Measurements from ENCODE around the gene CDKAL1.

CDKAL1 gene

DNA sequence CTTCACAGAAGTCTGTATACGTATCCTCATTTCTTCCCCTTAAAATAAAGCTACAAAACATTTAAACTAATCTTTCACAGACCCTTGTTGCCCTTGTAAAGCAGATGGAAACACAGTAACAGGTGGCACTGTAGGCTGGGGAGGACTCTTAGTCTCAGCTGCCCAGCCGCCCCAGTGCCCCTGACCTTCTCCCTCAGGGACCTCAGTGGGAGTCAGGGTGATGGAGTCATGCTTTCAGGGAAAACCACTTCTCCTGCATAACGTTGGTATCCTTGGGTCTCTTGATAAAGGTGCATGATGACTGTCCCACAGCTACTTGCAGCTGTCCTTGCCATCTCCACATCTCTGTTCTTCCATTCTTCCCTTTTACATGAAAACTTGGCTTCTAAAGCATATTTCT lies 198.6 kb downstream of the CDKAL1 start:
- H3K36me3 ChIP-seq (replicated peaks in 1 of 2; ENCODE audit: control insufficient read depth in 2 of 2, insufficient read depth in 2 of 2, low read length in 2 of 2): no peaks in the 10 kb centered on the region
- H3K4me1 ChIP-seq (ENCODE audit: control insufficient read depth in 2 of 2, insufficient read depth in 1 of 2, low read depth in 1 of 2, low read length in 2 of 2): peaks cover 0 to 1% of the 10 kb centered on the region in 2 donors
- DNase-seq (ENCODE audit: low spot score): no peak
- 100% methylated on average over 1 of the region's 3 CpGs; no CpG with 5 or more reads in 1 of the 2 donors for WGBS, 2 donors (ENCODE audit: extremely low coverage in 2 of 2, insufficient read length in 2 of 2, insufficient replicate concordance in 1 of 2)
- no peak overlapping the region for H2BK12ac ChIP-seq (ENCODE audit: low read length)
- H3K14ac ChIP-seq (ENCODE audit: low read length): no peak overlapping the region
- no peak overlapping the region for H3K4me3 ChIP-seq (ENCODE audit: low read length in 2 of 2)
- no peak overlapping the region for H2AFZ ChIP-seq (ENCODE audit: low read length)
- no peak overlapping the region for H2BK120ac ChIP-seq (ENCODE audit: low read depth, low read length)
- H4K8ac ChIP-seq (ENCODE audit: low read depth, low read length): no peak overlapping the region
- H3K9ac ChIP-seq (ENCODE audit: low read depth, low read length, poor library complexity): no peak overlapping the region
- no peaks in the 10 kb centered on the region for H3K79me1 ChIP-seq (ENCODE audit: low read depth, low read length)
- no peak overlapping the region for H3K27ac ChIP-seq (replicated peaks; ENCODE audit: low read length)
- H3K9me3 ChIP-seq (replicated peaks in 1 of 2; ENCODE audit: control insufficient read depth in 2 of 2, insufficient read depth in 1 of 2, low read depth in 1 of 2, low read length in 2 of 2): no peaks in the 10 kb centered on the region
- no peak overlapping the region for H2BK5ac ChIP-seq (ENCODE audit: low read length)
- H3K4ac ChIP-seq (ENCODE audit: low read length): no peak overlapping the region
- H2AK5ac ChIP-seq (ENCODE audit: low read depth, low read length): no peak overlapping the region
- H4K91ac ChIP-seq (ENCODE audit: low read depth, low read length, poor library complexity): no peak overlapping the region
- no peak overlapping the region for H3K4me2 ChIP-seq (ENCODE audit: insufficient read depth, low read length, poor library complexity, severe bottlenecking)
- H3K23ac ChIP-seq (ENCODE audit: low read depth, low read length, poor library complexity): no peak overlapping the region
- no peaks in the 10 kb centered on the region for H3K27me3 ChIP-seq (ENCODE audit: control insufficient read depth in 3 of 3, insufficient read depth in 3 of 3, low read depth in 1 of 3, low read length in 3 of 3)
- H2BK15ac ChIP-seq (ENCODE audit: low read length): no peak overlapping the region
- no peak overlapping the region for H3K18ac ChIP-seq (ENCODE audit: low read length)

DNA sequence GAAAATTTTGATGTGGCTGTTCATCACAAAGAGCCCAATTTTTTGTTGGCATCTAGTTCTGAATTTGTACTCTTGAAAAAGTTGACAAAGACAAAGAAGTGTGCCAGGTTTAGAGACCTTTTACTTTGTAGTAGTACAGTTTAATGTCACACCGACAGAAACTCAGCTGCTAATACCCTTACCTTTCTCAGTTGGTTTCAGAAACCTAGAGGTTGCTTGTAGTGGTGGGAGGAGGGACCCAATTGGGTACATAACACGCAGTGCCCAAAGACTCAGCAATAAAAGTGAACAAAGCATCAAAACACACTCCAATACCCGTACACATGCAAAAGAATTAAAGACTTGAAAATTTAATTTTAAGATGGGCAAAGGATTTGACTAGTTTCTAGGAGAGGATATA lies 203.7 kb downstream of the CDKAL1 start:
- H2BK5ac ChIP-seq (ENCODE audit: low read length): no peak overlapping the region
- H3K14ac ChIP-seq (ENCODE audit: low read length): no peak overlapping the region
- H3K4me1 ChIP-seq (ENCODE audit: control insufficient read depth in 2 of 2, insufficient read depth in 1 of 2, low read depth in 1 of 2, low read length in 2 of 2): peaks cover 0 to 1% of the 10 kb centered on the region in 2 donors
- no peak overlapping the region for H3K4ac ChIP-seq (ENCODE audit: low read length)
- no peak for DNase-seq (ENCODE audit: low spot score)
- no peak overlapping the region for H3K18ac ChIP-seq (ENCODE audit: low read length)
- no peaks in the 10 kb centered on the region for H3K36me3 ChIP-seq (replicated peaks in 1 of 2; ENCODE audit: control insufficient read depth in 2 of 2, insufficient read depth in 2 of 2, low read length in 2 of 2)
- no peaks in the 10 kb centered on the region for H3K27me3 ChIP-seq (ENCODE audit: control insufficient read depth in 3 of 3, insufficient read depth in 3 of 3, low read depth in 1 of 3, low read length in 3 of 3)
- no CpG with 5 or more reads among the region's 3 CpGs for WGBS, 2 donors (ENCODE audit: extremely low coverage in 2 of 2, insufficient read length in 2 of 2, insufficient replicate concordance in 1 of 2)
- no peak overlapping the region for H3K23ac ChIP-seq (ENCODE audit: low read depth, low read length, poor library complexity)
- no peak overlapping the region for H2BK12ac ChIP-seq (ENCODE audit: low read length)
- no peak overlapping the region for H2BK15ac ChIP-seq (ENCODE audit: low read length)
- H4K8ac ChIP-seq (ENCODE audit: low read depth, low read length): no peak overlapping the region
- no peak overlapping the region for H4K91ac ChIP-seq (ENCODE audit: low read depth, low read length, poor library complexity)
- H3K9ac ChIP-seq (ENCODE audit: low read depth, low read length, poor library complexity): no peak overlapping the region
- H3K9me3 ChIP-seq (replicated peaks in 1 of 2; ENCODE audit: control insufficient read depth in 2 of 2, insufficient read depth in 1 of 2, low read depth in 1 of 2, low read length in 2 of 2): peaks cover 0 to 5% of the 10 kb centered on the region in 2 donors
- H3K4me3 ChIP-seq (ENCODE audit: low read length in 2 of 2): no peak overlapping the region
- no peak overlapping the region for H3K4me2 ChIP-seq (ENCODE audit: insufficient read depth, low read length, poor library complexity, severe bottlenecking)
- no peak overlapping the region for H2AFZ ChIP-seq (ENCODE audit: low read length)
- H3K79me1 ChIP-seq (ENCODE audit: low read depth, low read length): no peaks in the 10 kb centered on the region
- H3K27ac ChIP-seq (replicated peaks; ENCODE audit: low read length): no peak overlapping the region
- H2BK120ac ChIP-seq (ENCODE audit: low read depth, low read length): no peak overlapping the region
- no peak overlapping the region for H2AK5ac ChIP-seq (ENCODE audit: low read depth, low read length)

DNA sequence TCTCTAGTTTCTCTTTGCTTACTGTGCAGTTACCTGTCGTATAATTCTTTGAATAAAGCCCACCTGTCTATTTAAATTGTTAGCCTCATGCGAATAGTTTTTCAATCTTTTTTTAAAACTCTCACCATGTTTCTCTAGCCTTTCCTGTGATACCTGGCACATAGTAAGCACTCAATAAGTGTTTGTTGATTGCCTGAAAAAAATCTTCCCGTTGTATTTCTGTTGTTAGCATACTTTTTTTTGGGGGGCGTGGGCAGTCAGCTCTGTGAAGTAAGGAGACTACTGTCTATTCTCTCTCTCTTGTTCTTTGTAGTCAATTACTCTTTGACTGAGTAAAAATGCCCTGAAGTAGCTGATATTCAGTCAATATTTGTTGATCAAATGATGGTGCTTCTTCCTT lies 205.8 kb downstream of the CDKAL1 start:
- Histone ChIP-seq H2BK12ac (ENCODE audit: low read length) (no peak overlapping the region), H3K23ac (ENCODE audit: low read depth, low read length, poor library complexity) (no peak overlapping the region), H2BK5ac (ENCODE audit: low read length) (no peak overlapping the region), H3K79me1 (ENCODE audit: low read depth, low read length) (no peaks in the 10 kb centered on the region), H4K8ac (ENCODE audit: low read depth, low read length) (no peak overlapping the region), H3K4me2 (ENCODE audit: insufficient read depth, low read length, poor library complexity, severe bottlenecking) (no peak overlapping the region), H3K36me3 (replicated peaks in 1 of 2; ENCODE audit: control insufficient read depth in 2 of 2, insufficient read depth in 2 of 2, low read length in 2 of 2) (no peaks in the 10 kb centered on the region), H3K4ac (ENCODE audit: low read length) (no peak overlapping the region), H2BK120ac (ENCODE audit: low read depth, low read length) (no peak overlapping the region), H3K27ac (replicated peaks; ENCODE audit: low read length) (no peak overlapping the region), H3K14ac (ENCODE audit: low read length) (no peak overlapping the region), H4K91ac (ENCODE audit: low read depth, low read length, poor library complexity) (no peak overlapping the region), H2BK15ac (ENCODE audit: low read length) (no peak overlapping the region), H3K4me1 (ENCODE audit: control insufficient read depth in 2 of 2, insufficient read depth in 1 of 2, low read depth in 1 of 2, low read length in 2 of 2) (no peaks in the 10 kb centered on the region), H3K9ac (ENCODE audit: low read depth, low read length, poor library complexity) (no peak overlapping the region), H3K27me3 (ENCODE audit: control insufficient read depth in 3 of 3, insufficient read depth in 3 of 3, low read depth in 1 of 3, low read length in 3 of 3) (no peaks in the 10 kb centered on the region), H3K4me3 (ENCODE audit: low read length in 2 of 2) (no peak overlapping the region), H2AFZ (ENCODE audit: low read length) (no peak overlapping the region), H2AK5ac (ENCODE audit: low read depth, low read length) (no peak overlapping the region), H3K9me3 (replicated peaks in 1 of 2; ENCODE audit: control insufficient read depth in 2 of 2, insufficient read depth in 1 of 2, low read depth in 1 of 2, low read length in 2 of 2) (peaks cover 0 to 5% of the 10 kb centered on the region in 2 donors), H3K18ac (ENCODE audit: low read length) (no peak overlapping the region)
- DNase-seq (ENCODE audit: low spot score): no peak
- no CpG with 5 or more reads among the region's 4 CpGs for WGBS, 2 donors (ENCODE audit: extremely low coverage in 2 of 2, insufficient read length in 2 of 2, insufficient replicate concordance in 1 of 2)

DNA sequence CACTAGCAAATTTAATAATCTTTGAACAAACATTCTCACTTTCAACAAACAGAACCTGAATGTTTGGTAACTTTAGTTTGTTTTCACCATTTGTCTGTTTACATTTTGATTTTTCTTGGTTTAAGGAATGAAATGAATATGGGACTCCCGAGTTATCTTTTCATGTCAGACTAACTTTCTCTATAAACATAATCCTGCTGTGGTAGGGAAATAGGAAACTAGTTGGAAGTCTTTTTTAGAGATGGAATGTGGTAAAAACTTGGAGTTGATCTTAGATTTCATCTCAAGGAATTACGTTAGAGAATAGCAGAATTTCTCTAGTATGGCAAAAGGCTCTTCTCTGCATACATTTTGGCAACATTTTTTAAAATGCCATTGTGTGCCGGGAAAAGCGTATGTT lies 206.5 kb downstream of the CDKAL1 start:
- H2BK5ac ChIP-seq (ENCODE audit: low read length): no peak overlapping the region
- H4K8ac ChIP-seq (ENCODE audit: low read depth, low read length): no peak overlapping the region
- no peaks in the 10 kb centered on the region for H3K36me3 ChIP-seq (replicated peaks in 1 of 2; ENCODE audit: control insufficient read depth in 2 of 2, insufficient read depth in 2 of 2, low read length in 2 of 2)
- no CpG with 5 or more reads among the region's 4 CpGs for WGBS, 2 donors (ENCODE audit: extremely low coverage in 2 of 2, insufficient read length in 2 of 2, insufficient replicate concordance in 1 of 2)
- H3K9me3 ChIP-seq (replicated peaks in 1 of 2; ENCODE audit: control insufficient read depth in 2 of 2, insufficient read depth in 1 of 2, low read depth in 1 of 2, low read length in 2 of 2): peaks cover 0 to 5% of the 10 kb centered on the region in 2 donors
- H3K14ac ChIP-seq (ENCODE audit: low read length): no peak overlapping the region
- H3K23ac ChIP-seq (ENCODE audit: low read depth, low read length, poor library complexity): no peak overlapping the region
- H3K4me1 ChIP-seq (ENCODE audit: control insufficient read depth in 2 of 2, insufficient read depth in 1 of 2, low read depth in 1 of 2, low read length in 2 of 2): no peaks in the 10 kb centered on the region
- no peak overlapping the region for H3K18ac ChIP-seq (ENCODE audit: low read length)
- H2BK15ac ChIP-seq (ENCODE audit: low read length): no peak overlapping the region
- no peak overlapping the region for H3K4me3 ChIP-seq (ENCODE audit: low read length in 2 of 2)
- no peak overlapping the region for H3K4ac ChIP-seq (ENCODE audit: low read length)
- no peak overlapping the region for H4K91ac ChIP-seq (ENCODE audit: low read depth, low read length, poor library complexity)
- no peaks in the 10 kb centered on the region for H3K27me3 ChIP-seq (ENCODE audit: control insufficient read depth in 3 of 3, insufficient read depth in 3 of 3, low read depth in 1 of 3, low read length in 3 of 3)
- H2BK12ac ChIP-seq (ENCODE audit: low read length): no peak overlapping the region
- no peak for DNase-seq (ENCODE audit: low spot score)
- no peak overlapping the region for H3K4me2 ChIP-seq (ENCODE audit: insufficient read depth, low read length, poor library complexity, severe bottlenecking)
- no peak overlapping the region for H3K27ac ChIP-seq (replicated peaks; ENCODE audit: low read length)
- H2BK120ac ChIP-seq (ENCODE audit: low read depth, low read length): no peak overlapping the region
- H2AK5ac ChIP-seq (ENCODE audit: low read depth, low read length): no peak overlapping the region
- no peaks in the 10 kb centered on the region for H3K79me1 ChIP-seq (ENCODE audit: low read depth, low read length)
- no peak overlapping the region for H2AFZ ChIP-seq (ENCODE audit: low read length)
- no peak overlapping the region for H3K9ac ChIP-seq (ENCODE audit: low read depth, low read length, poor library complexity)

Data from neuronal stem cell (in vitro differentiated cells).